Stimulated activated CD4-positive, alpha-beta T cell treated with anti-CD3 and anti-CD28 coated beads, Interleukin-4, amount 100 ng/mL, for 48 hours (primary cell): ENCODE measurements around the gene MSLN.
"Not testable (repeated sequence)": the region's sequence is repeated elsewhere in the genome, so short reads cannot be mapped to it uniquely, and the experiment has no call there.

Experiments
- DNase-seq, 2 donors: peaks; one replicate each; pipeline ENCODE4 v3.0.0-alpha.2; 2020; ENCODE audit warnings: low read depth in 2 of 2

The MSLN gene

GRCh38 chr16:775236-775796 is 14.8 kb downstream of the MSLN start:
- DNase-seq = no peak

DNA sequence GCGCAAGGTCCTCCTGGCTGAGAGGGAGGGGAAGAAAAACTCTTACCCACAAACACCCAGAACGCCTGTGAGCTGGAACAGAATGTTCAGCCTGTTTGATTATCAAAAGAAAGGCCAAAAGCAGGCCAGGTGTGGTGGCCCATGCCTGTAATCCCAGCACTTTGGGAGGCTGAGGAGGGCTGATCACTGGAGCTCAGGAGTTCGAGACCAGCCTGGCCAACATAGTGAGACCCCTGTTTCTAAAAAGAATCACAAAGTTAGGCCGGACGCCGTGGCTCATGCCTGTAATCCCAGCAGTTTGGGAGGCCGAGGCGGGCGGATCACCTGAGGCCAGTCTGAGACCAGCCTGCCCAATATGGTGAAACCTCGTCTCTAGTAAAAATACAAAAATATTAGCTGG is 15.8 kb downstream of the MSLN start:
- DNase-seq = not testable (repeated sequence)

DNA sequence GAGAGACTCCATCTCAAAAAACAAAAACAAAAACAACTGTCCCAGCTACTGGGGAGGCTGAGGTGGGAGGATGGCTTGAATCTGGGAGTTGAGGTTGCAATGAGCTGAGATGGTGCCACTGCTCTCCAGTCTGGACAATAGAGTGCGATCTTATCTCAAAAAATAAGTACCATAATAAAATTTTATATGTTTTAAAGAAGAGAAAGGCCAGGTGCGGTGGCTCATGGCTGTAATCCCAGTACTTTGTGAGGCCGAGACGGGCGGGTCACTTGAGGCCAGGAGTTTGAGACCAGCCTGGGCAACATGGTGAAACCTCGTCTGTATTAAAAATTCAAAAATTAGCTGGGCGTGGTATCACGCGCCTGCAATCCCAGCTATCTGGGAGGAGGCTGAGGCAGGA is 16.3 kb downstream of the MSLN start:
- no peak for DNase-seq

GRCh38 chr16:777826-778225 is 17.3 kb downstream of the MSLN start:
- DNase-seq = no peak

- DNase-seq = no peak
Observed at GRCh38 chr16:778447-778846, 17.9 kb downstream of the MSLN start.

- no peak for DNase-seq
Observed at GRCh38 chr16:778909-779527, 18.5 kb downstream of the MSLN start.

- DNase-seq = no peak
Observed at GRCh38 chr16:779561-779960, 19.0 kb downstream of the MSLN start.

DNA sequence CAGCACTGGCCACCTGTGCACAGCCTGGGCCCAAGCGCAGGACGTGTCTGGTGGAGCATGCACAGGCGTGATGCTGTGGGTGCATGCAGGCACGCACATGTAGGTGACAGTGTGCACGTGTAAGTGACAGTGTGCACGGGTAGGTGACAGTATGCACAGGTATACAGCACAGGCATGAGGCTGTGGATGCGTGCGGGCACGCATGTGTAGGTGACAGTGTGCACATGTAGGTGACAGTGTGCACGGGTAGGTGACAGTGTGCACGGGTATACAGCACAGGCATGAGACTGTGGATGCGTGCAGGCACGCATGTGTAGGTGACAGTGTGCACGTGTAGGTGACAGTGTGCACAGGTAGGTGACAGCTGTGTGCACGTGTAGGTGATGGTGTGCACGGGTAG is 19.8 kb downstream of the MSLN start:
- DNase-seq = no peak

DNA sequence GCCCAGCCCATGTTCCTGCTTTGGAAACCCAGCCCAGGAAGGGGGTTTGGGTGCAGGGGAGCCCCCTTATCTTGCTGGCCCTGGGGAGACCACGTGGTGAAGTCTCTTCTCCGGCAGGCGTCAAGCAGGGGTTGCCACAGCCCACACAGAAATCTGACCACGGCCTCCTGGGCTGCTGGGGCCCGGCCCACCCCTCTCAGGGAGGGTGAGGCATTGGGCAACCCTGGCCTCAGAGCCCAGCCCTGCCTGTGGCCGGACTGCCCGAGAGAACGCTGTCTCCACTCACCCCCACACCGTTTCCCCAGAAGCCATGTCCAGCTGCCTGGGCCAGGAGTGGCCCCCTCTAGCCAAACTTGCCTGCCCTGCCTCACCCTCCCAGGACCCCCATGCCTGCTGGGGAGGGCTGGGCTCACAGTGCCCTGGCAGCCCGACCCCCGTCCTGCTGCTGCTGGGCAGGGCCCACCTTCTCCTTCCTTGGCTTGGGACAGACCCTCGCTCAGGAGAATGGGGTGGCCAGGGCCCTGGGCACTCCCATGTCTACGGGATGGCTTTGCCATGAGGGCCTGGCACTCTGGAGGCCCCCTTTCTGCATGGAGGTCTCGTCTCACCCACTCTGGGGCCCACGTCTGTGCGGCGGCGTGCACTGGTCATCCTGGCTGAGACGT is 20.9 kb downstream of the MSLN start:
- no peak for DNase-seq

- no peak for DNase-seq
Observed at GRCh38 chr16:782258-782657, 21.7 kb downstream of the MSLN start.

DNA sequence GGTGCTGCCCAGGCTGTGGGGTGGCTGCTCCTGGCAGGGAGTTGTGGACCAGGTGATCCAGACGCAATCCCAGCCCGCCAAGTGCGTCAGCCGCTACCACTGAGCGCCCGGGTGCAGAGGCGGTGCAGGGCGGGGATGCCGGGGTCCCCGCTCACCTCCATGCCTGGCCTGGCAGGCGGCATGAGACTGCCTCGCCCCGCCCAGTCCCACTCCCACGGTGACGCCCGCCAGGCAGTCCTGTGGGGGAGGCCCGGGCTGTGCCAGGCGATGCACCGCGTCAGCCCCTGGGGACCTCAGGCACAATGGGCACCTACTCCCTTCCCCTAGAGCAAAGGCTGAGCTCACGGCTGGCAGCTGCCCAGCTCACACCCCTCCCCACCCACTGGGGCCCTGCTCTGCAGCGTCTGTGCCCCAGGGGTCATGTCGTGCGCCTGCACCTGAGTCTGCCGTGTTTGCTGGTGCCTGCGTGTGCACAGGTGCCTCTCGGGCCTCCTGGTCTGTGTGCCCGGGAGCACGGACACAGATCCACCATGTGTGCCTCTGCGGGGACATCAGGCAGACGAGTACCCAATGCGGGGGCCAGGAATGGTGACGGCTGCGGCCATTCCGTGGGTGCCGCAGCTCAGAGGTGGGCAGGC is 22.4 kb downstream of the MSLN start:
- no peak for DNase-seq

DNA sequence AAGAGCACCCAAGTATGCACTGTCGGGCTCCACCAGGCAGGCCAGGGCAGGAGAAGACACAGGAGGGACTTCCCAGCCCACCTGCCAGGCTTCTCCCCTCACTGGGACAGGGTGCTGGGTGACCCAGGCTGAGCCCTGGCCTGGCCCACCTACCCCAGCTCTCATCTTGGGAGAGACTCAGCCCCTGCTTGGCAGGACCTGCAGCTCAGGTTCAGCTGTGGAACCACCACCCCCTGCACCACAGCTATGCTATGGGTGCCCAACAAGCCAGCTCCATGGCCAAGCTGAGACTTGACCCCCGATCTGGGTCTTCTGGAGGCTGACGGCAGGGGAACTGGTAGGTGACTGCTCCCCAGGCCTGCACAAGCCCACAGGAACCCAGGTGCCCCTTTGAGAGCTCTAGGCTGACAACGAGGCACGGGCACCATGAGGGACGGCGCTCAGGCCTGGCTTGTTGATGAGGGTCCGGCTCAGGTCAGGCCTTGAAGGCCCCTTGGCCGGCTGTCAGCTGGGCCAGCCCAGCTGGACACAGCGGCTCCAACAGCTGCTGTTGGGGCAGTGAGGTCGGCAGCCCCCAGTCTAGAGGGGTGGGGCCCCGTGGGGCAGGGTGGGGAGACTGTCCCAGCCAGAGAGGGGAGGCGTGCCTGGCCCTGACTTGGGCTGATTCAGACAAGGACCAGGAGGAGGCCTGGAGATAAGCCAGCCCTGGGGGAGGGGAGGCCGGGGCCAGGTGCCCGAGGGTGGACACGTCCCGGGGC is 23.0 kb downstream of the MSLN start:
- no peak for DNase-seq

DNA sequence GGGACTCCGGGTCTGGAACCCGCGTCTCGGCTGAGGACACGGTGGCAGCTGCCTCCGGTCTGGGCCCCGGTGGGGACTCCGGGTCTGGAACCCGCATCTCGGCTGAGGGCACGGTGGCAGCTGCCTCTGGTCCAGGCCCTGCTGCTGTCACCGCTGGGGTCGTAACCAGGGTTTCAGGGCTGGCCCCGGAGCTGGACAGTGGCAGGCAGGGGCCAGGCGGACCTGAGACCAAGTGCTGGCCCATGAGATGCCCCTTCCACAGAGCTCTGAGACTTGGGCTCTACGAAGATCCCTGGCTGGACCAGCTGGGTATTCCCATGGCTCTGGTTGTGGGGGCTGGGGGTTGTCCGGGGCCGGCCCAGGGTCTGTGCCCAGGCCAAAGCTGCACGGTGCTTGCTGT is 23.9 kb downstream of the MSLN start:
- DNase-seq = no peak

- peak; percentile 68 to 82 for DNase-seq
Observed at GRCh38 chr16:785563-786535, 25.3 kb downstream of the MSLN start.

- DNase-seq = no peak
Observed at GRCh38 chr16:787321-787966, 26.9 kb downstream of the MSLN start.

GRCh38 chr16:787978-788398 is 27.5 kb downstream of the MSLN start, which contains the start of gene RPUSD1:
TSS of gene RPUSD1 (minus strand) at chr16:788381. CDS start at chr16:787737, 644 bp downstream.
- DNase-seq = no peak

- DNase-seq = peak; percentile 90 to 92
Observed at GRCh38 chr16:788399-789126, 28.0 kb downstream of the MSLN start, which contains the start of gene CHTF18. TSS of gene CHTF18 (plus strand) at chr16:788620. CDS start at chr16:788685, 65 bp downstream.

GRCh38 chr16:789191-789850 is 28.8 kb downstream of the MSLN start:
- no peak for DNase-seq

- DNase-seq = no peak
Observed at GRCh38 chr16:790086-790485, 29.6 kb downstream of the MSLN start.
